ENCODE data around the gene FAT1. TPM values are rescaled to one million over a fixed set of nuclear protein-coding genes. Genes with fewer than 3 reads are reported as not detected.

Gene FAT1
- total RNA-seq, 1 donor from 2014 or later: 47.1 TPM

DNA sequence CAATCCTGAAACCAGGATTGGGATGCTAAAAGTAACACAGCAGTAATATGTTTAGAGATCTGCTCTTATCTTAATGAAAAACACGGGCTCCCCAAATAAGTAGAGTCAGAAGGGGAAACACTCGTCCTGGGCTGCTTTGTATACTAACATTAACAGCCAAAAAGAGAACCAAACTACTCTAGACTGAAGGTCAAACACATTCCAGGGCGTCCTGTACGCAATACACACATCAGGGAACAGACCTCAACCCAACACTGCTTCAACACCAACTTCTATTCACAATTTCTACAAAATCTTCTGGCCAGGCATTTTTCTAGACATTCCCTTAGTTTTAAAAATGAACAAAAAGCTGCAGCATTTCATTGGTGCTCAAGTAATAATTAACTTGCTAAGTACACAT, 21.4 kb downstream of the FAT1 start:
- Histone ChIP-seq H3K4me3 (no peak overlapping the region), H3K9me3 (no peaks in the 10 kb centered on the region), H3K4me1 (peaks cover 25% of the 10 kb centered on the region), H3K27me3 (no peaks in the 10 kb centered on the region), H3K27ac (no peak overlapping the region), H3K36me3 (peaks cover 0 to 3% of the 10 kb centered on the region in 2 donors)
- TF ChIP-seq POLR2AphosphoS5 (IDR thresholded peaks at IDR 0.05; ENCODE audit: insufficient read depth in 1 of 2, low read depth in 1 of 2) (no peak), CTCF (IDR thresholded peaks at IDR 0.05) (no peak), POLR2A (IDR thresholded peaks at IDR 0.05) (no peak)
- intact Hi-C loops (cut with DNase I): no loop called here
- no peak for DNase-seq (ENCODE audit: extremely low spot score in 2 of 2)

- no peak for DNase-seq (ENCODE audit: extremely low spot score in 2 of 2)
- no peaks in the 10 kb centered on the region for H3K36me3 ChIP-seq
- peak overlapping the region; percentile 63 for H3K27ac ChIP-seq
- H3K27me3 ChIP-seq: no peaks in the 10 kb centered on the region
- H3K4me3 ChIP-seq: no peak overlapping the region
- peaks cover 25% of the 10 kb centered on the region for H3K4me1 ChIP-seq
- intact Hi-C loops (cut with DNase I): no loop called here
- H3K9me3 ChIP-seq: no peaks in the 10 kb centered on the region
- TF ChIP-seq POLR2A (IDR thresholded peaks at IDR 0.05): no peak
- TF ChIP-seq POLR2AphosphoS5 (IDR thresholded peaks at IDR 0.05; ENCODE audit: insufficient read depth in 1 of 2, low read depth in 1 of 2): no peak
- TF ChIP-seq CTCF (IDR thresholded peaks at IDR 0.05): no peak
Observed at GRCh38 chr4:186701788-186702187, 21.9 kb downstream of the FAT1 start.

DNA sequence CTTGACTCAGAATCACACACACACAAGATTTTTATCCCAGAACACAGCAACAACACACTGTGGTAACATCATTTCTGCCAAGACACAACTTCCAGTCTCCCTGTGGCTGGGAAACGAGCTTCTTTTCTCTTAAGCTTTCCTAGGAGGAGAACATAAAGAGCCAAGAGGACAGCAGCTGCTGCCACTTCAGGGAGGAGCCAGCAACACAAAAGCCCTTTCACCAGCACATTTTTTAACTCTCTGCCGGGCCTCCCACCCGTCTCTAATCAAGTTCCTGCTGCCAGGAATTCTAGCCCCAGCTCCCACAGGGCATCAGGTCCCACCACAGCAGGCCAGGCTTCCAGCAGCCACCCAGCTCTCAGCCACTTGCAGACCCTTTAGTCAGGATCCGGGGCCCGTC, 22.4 kb downstream of the FAT1 start:
- Histone ChIP-seq H3K9me3 (no peaks in the 10 kb centered on the region), H3K4me3 (no peak overlapping the region), H3K27ac (peak overlapping the region; percentile 63), H3K4me1 (peaks cover 25% of the 10 kb centered on the region), H3K36me3 (no peaks in the 10 kb centered on the region), H3K27me3 (no peaks in the 10 kb centered on the region)
- TF ChIP-seq POLR2A (IDR thresholded peaks at IDR 0.05) (no peak), POLR2AphosphoS5 (IDR thresholded peaks at IDR 0.05; ENCODE audit: insufficient read depth in 1 of 2, low read depth in 1 of 2) (no peak), CTCF (IDR thresholded peaks at IDR 0.05) (no peak)
- DNase-seq (ENCODE audit: extremely low spot score in 2 of 2): no peak
- intact Hi-C loops (cut with DNase I): no loop called here

DNA sequence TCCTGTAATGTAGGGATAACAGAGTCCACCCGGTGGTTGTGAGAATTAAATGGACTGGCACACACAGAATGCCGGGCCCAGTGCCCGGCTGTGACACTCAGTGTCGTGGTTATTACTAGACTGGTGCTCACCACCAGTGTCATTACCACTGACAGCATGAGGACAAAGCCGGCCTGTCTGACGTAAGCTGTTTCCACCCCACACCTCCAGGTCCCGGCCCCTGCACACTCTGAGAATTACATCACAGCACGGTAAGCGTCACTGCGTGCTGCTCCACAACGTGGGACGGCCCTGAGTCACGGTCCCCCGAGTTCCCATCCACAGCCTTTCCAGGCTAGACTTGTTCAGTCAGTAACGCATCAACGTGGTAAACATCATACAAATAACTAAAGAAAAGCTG, 22.9 kb downstream of the FAT1 start:
- intact Hi-C loops (cut with DNase I): no loop called here
- H3K4me3 ChIP-seq: no peak overlapping the region
- H3K36me3 ChIP-seq: no peaks in the 10 kb centered on the region
- no peaks in the 10 kb centered on the region for H3K27me3 ChIP-seq
- TF ChIP-seq CTCF (IDR thresholded peaks at IDR 0.05): no peak
- TF ChIP-seq POLR2AphosphoS5 (IDR thresholded peaks at IDR 0.05; ENCODE audit: insufficient read depth in 1 of 2, low read depth in 1 of 2): peak in 1 of 2 donors; percentile 42
- no peak for TF ChIP-seq POLR2A (IDR thresholded peaks at IDR 0.05)
- no peak for DNase-seq (ENCODE audit: extremely low spot score in 2 of 2)
- peaks cover 25% of the 10 kb centered on the region for H3K4me1 ChIP-seq
- H3K9me3 ChIP-seq: no peaks in the 10 kb centered on the region
- H3K27ac ChIP-seq: peak overlapping the region; percentile 63

DNA sequence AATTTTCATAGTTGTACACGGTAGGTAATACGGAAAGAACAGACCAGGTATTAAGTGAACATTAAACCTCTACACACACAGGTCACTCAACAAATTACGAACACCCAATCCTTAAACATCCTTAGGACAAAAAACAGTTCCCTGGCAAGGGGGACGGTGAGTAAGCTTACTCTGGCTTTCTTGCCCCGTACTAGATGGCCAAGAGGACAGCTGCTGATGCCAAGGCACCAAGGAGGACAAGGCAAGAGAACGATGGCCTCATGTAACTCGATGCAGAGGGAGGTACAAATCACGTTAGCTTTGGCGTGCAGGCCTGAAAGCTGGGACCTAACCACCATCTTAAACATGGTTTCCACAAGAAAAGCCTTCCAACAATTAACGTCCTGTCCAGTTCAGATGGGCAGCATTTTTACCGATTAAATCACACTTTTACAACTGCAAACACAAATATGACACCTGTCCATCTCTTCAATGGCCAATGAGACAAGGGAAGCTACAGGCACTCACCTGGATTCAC, 23.7 kb downstream of the FAT1 start:
- Histone ChIP-seq H3K36me3 (no peaks in the 10 kb centered on the region), H3K27ac (no peak overlapping the region), H3K4me3 (no peak overlapping the region), H3K27me3 (no peaks in the 10 kb centered on the region), H3K9me3 (no peaks in the 10 kb centered on the region), H3K4me1 (peaks cover 25% of the 10 kb centered on the region)
- intact Hi-C loops (cut with DNase I): no loop called here
- no peak for TF ChIP-seq CTCF (IDR thresholded peaks at IDR 0.05)
- no peak for TF ChIP-seq POLR2A (IDR thresholded peaks at IDR 0.05)
- no peak for DNase-seq (ENCODE audit: extremely low spot score in 2 of 2)
